Stimulated activated CD4-positive, alpha-beta T cell treated with anti-CD3 and anti-CD28 coated beads, Interleukin-1b, Interleukin-23, amount 100 ng/mL, for 24 hours (primary cell): Measurements from ENCODE around the gene OSBPL5.
A peak's percentile ranks its signal among the peaks of the same experiment; 100 is the strongest.
"Not testable (repeated sequence)": the region's sequence is repeated elsewhere in the genome, so short reads cannot be mapped to it uniquely, and the experiment has no call there.

Source experiments
- DNase-seq, 4 experiments: peaks; one replicate each; pipeline ENCODE4 v3.0.0-alpha.2; 2020; ENCODE audit warnings: low read depth in 4 of 4, low spot score in 1 of 4

OSBPL5 gene

DNA sequence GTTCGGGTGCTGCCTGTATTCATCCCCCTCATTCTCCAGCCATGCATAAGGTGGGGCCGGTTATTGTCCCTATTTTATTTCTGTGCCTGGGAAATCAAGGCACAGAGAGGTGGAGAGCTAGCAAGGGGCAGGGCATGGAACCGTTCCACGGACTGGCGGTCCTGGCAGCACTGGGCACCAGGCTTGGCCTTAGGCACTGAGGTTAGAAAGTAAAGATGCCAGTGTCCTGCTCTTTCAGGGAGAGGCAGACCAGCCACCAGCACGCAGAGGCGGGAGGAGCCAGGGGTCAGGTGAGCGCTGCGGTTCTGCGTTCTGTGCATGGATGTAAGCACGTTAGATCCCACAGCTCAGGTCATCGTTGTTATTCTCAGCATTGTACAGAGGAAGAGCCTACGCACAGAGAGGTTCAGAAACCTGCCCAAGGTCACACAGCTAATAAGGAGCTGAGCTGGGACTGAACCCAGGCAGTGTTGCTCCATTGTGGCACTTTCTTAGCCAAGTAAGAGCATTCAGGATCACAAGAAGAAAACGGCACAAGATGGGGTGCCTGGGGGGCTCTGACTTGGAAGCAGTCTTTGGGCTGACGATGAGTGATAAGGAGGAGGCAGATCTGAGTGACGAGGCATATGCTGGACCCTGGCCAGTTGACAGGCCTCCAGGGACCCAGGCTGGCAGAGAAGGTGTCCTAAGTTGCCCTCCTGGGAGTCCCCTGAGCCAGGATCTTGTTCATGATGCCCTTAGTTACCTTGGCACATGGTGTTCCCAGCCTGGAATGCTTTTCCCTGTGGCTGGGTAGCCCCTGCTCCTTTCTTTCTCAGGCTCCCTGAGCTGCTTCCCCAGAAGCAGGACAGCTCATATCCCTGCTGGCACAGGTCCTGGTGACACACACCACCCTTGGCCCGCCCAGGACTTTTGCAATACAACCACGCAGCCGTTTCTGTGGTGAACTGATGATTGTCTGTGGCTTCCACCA, 41.1 kb downstream of the OSBPL5 start:
- DNase-seq: no peak

DNA sequence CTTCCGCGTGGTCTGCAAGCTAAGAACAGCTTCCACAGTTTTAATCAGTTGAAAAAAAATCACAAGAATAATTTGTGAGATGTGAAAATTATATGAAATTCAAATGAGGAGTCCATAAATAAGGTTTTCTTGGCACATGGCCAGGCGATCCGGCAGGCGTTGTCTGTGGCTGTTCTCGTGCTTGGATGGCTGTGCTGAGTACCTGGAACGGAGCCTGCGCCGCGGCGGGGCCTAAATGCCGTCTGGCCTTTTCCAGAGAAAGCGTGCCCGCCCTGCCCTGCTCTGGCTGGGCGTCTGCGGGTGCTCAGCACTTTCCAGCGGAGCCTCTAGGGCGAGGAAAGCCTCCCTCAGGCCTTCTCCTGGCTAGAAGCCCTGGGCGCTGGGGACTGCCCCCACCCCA, 41.8 kb downstream of the OSBPL5 start:
- DNase-seq: no peak

DNA sequence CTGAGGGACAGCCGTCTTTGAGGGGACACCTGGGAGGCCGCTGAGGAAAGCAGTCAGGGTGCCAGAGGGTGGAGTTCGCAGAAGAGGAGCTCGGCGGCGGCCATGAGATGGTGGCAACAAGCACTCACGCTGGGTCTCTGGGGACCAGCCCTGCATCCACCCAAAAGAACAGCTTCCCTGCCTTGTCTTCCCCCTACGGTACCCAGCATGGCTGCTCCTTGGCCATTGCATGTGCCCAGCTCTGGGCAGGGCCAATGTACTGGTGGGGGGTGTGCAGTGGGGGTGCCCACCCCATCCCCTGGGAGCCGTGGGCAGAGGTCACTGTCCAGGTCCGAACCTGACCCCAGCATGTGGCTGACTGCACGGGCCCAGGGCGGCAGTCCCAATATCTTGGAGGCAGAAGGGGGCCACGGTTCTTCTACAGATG, 42.3 kb downstream of the OSBPL5 start:
- no peak for DNase-seq

DNA sequence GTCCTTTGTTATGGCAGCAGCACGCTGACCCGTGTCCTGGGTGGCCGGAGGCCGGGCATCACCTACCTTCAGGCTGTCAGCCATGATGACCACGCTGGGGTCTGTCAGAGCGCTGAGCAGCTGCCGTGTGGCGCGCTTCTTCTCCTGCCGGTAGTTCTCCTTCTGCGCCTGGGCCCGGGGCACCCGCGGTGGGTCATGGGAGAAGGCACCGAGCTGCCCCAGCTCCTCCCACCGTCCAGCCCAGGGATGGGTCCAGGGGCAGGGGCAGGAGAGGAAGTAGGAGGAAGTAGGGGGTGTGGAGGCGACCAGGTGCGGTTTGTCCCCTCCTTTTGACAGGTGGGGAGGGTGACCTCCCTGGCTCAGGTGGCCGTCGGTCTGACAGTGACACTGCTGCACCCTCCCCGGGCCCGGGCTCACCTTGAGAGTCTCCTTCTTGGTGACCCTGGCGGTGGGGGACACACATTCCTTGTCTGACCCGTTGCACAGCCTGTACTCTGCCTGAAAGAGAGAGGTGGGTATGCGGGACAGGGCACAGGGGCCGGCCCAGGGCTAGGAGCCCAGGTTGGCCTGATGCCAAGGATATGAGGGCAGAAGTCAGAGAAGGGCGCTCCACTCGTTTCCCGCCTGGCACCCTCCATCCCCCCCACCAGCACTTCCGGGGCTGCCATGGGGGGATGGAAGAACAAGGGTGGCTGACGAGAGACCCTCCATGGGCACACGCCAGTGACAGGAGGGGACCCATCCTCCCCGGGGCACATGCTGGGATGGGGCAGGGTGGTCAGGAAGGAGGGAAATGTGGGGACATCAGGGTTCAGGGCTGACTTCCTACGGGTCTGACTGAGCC, 43.0 kb downstream of the OSBPL5 start:
- no peak for DNase-seq

DNA sequence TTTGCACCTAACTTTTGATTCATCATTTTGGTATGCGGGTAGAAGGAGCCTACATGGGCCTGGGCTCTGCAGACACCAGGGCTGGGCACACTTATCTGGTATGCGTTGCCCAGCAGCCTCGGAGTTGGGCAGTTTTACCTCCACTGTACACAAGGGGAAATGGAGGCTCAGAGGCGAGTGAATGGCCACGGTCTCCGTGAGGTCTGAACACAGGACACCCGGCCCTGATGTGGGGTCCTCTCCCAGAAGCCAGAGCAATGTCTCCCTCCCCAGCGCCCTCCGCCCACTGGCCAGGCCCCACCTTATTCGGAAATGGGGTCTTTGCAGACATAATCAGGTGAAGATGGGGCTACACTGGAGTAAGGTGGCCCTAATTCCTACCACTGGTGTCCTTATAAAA, 43.7 kb downstream of the OSBPL5 start:
- DNase-seq: no peak

DNA sequence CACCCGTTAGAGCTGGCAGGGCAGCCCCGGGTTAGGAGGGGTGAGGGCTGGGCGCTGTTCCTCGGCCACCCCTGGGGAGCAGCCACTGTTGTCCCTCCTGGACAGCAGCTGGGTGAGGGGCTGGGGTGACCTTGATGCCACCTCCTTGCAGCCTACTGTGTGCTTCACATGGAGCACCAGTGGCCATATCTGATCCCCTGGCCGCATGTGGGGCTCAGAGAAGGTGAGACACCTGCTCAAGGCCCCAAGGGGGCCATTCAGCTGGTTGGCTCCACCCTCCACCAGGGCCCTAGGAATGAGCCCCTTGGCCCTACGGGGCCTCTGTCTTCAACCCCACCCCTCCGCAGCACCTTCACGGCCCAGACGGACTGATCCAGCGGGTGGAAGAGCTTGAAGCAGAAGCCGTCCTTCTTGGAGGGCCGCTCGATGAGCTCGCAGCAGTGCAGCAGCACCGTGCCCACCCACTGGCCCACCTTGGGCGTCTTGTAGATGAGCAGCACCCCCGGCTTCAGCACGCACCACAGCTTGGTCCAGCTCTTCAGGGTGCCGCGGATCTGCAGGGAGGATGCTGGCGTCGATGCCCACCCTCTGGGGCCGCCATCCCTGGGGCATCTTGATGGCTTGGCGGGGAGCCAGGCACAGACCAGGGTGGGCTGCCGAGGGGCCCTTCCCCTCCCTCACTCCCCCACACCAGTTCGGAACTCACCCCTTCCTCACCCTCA, 44.9 kb downstream of the OSBPL5 start:
- no peak for DNase-seq

DNA sequence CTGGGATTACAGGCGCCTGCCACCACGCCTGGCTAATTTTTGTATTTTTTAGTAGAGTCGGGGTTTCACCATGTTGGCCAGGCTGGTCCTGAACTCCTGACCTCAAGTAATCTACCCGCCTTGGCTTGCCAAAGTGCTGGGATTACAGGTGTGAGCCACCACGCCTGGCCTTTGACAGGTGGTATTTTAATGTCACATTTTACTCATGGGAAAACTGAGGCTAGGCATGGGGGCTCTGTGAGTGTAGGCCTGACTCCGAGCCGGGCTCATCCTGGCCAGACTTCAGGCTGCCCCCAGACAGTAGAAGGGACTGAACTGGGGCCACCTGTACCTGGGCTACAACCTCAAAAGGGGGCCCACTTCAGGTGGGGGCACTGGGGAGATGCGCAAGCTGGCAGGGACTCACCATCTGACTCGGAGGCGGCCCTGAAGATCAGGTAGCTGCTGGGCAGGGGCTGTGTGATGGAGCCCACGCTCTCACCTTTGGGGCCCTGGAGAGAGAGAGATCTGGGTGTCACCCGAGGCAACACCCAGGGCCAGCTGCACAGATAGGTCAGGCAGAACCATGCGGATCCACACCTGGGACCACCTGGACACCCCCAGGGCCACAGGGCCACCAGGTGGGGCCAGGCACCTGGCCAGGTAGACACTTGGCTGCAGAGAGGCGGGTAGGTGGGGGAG, 45.8 kb downstream of the OSBPL5 start:
- no peak for DNase-seq

DNA sequence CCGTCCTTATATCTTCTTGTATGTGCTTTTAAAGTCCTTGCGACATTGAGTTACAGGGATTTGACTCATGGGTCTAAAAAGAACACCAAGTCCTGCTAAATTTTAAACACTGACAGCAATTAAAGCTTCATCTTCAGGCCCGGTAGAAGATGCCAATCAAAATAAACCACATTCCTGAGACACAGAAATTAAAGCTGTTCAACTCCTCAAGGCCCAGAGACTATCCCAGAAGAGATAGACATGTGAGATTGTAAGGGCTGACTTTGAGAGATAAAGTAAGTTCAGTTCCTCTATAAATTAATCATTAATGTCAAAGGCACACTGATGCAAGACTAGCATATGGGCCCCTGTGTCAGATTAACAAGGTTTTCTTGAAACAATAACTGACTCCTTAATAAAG, 49.8 kb downstream of the OSBPL5 start:
- DNase-seq: no peak

DNA sequence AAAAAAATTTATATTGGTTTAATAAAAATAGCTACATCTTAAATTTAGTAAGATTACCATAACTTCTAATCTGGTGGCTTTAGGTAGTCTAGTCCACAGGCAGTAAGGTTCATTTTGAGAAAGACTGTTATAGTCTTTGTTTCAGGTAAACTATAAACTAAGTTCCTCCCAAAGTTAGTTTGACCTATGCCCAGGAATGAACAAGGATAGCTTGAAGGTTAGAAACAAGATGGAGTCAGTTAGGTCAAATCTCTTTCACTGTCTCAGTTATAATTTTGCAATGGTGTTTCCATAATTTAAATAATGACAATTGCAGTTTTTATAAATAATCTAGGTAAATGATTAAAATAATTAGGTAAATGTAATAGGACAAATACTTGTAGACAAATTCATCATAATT, 51.4 kb downstream of the OSBPL5 start:
- DNase-seq: not testable (repeated sequence)

DNA sequence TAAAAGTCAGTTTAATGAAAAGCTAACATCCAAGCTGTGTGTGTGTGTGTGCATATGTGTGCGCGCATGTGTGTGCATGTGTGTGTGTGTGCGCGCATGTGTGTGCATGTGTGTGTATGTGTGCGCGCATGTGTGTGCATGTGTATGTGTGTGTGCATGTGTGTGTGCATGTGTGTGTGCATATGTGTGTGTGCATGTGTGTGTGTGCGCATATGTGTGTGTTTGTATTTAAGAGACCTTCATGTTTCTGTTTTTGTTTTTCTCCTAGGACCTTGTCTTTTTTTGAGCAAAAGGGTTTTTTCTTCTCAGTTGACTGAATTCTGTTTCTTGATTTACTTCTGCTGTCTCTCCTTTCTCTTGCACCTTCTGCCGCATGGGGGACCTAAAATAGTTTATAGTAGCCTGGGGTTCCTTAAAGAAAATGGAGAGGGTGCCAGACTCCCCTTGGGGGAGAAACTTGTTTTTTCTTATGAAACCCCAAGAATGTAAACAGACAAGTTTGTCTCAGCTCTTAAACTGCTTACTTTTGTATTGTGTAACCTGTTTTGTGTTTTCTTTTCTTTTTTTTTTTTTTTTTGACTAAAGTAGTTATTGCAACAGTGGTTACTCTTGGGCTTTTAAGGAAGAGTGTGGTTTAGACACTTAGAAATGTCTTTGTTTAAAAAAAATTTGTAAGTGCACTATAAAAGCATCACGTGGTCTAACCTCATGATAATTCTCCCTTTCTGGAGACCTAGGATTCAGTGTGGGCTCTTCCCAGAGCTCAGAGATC, 53.0 kb downstream of the OSBPL5 start:
- no peak for DNase-seq

DNA sequence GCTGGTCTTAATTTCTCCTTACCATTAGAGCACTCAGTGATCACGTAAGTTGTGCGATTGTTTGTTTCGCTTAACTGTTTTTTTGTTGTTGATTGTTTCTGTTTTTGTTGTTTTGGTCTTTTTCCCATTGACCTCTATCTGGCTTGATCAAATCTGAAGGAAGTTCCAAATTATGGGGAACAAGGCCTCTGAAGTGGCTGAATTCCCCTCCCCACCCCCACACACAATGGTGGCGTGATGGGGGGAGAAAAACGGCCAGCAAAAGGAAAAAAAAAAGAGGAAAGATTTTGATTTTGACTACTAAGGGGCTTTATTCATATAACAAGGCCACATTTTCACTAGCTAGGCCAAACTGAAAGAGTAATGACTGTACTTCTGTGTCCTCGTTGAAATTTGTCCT, 53.6 kb downstream of the OSBPL5 start:
- DNase-seq: no peak

DNA sequence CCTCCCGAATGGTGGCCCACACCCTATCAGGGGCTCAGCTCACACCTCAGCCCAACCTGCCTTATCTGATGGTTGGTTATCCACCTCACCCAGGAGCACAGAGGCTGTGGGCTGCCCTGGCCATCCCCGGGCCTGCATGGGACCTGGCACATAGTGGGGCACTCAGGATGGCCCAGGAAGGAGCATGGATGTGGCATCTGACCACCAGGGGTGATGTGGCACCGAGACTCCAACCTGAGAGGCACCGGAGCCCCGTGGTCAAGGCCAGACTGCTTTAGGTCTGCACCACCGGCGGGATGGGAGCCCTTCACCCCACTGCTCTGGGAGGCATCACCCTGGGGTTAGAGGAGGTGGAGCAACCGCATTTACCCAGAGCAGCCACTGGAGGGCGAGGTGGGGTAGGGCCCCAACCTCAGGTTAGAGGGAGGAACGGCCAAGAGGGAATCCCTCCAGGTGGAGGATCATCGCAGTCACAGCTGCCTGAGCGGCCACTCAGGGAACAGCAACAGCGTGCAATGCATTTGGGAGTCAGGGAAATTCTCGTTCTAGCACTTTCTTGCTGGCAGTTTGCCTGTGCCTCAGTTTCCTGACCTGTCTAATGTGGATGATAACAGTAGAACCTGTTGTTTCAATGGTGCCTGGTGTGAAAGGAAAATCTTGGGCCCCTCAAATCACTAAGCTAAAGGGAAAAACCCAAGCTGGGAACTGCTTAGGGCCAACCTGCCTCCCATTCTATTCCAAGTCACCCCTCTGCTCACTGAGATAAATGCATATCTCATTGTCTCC, 55.0 kb downstream of the OSBPL5 start:
- peak in 3 of 4 experiments; percentile 13 to 31 (median 14) for DNase-seq

DNA sequence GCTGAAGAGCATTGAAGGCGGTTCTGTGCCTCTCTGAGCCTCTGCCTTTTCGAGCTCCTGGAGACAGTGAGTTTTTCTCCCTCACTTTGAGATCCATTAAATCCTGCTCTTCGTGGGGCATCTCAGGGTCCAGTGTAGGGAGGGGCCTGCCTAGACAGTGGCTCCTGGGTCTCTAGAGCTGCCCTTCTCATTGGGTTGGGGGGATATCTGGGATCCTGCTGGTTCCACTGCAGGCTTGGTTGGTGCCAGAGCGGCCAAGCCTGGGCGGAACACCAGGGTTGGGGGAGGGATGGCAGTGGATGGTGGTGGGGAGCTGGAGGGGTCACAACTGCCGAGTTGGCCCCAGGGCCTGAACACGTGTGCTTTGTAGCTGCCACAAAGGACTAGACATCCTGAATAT, 55.7 kb downstream of the OSBPL5 start:
- DNase-seq: no peak

DNA sequence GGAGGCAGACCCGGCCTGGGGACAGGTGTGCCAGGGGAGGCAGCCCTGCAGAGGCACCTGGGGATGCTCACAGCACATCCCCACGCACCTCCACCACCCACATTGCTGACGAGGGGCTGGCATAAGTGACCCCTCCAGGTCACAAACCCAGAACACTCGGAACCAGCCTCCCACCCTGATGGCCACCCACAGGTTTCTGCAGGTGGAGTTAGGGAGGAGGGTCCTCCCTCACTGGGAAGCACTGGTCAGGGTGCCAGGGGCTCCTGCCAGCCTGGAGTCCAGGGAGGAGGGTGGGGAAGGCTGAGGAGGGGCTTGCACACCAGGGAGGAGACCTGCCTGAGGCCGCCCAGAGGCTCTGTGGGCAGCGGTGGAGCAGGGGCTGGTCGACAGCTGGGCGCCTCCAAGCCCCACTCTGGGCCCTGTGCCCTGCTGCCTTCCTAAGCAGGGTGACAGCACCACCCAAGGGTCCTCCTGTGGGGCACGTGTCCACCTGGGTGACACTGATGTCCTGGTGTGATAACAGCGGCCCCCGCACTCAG, 56.9 kb downstream of the OSBPL5 start:
- no peak for DNase-seq

DNA sequence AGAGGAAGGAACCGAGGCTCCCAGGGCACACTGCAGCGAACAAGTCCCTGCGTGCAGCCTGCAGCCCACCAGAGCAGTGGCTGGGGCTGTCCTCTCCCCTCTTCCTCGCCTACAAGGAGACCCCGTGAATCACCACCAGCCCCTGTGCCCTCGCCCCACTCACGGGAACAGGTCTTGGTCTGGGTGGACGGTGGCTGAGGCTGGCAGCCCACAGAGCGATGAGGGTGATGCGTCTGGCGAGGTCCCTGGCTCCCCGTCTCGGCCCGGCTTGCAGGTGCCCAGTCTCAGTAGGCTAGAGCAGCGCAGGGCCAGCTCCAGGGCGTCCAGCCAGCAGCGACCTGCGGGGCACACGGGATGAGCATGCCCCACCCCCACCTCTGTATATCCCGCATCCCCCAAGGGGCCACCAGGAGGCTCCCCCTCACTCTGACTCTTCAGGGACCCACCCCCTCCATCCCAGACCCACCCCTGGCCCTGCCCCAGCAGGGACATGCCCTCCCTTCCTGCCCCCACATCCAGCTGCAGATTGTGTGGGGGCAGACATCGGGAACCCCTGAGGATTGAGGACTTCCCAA, 57.4 kb downstream of the OSBPL5 start:
- no peak for DNase-seq

DNA sequence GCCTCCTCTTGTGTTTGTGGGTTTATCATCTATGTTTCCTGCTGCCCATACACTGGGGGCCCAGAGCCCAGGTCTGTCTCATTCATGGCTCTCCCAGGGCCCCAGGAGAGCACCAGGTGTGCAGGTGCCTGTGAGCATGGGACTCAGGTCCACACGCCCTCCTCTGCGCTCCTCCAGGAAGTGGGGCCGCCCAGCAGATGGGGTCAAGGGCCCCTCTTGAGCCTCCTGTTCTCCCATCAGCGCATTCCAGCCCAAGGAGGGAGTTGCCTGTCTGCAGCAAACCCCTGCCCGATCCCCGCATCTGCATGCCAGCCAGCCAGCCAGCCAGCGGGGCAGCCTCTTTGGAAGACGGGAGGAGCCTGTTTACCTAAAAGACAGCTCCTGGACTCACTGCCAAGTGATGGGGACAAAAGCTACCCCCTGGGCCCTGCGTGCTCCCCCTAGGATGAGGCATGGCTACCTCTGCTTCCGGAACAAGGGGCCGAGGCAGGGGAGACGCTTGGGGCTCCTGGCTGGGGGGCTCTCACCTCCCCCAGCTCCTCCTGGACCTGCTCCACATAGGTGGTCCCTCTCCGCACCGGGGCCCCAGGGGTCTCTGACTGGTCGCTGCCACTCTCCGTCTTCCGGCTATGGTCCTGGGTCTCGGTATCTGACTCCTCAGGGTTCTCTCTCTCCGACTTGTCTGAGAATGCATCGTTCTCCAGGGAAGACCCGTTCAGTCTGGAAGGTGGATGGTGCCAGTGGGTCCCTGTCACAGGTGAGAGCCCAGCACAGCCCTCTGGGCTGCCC, 58.2 kb downstream of the OSBPL5 start:
- no peak for DNase-seq

DNA sequence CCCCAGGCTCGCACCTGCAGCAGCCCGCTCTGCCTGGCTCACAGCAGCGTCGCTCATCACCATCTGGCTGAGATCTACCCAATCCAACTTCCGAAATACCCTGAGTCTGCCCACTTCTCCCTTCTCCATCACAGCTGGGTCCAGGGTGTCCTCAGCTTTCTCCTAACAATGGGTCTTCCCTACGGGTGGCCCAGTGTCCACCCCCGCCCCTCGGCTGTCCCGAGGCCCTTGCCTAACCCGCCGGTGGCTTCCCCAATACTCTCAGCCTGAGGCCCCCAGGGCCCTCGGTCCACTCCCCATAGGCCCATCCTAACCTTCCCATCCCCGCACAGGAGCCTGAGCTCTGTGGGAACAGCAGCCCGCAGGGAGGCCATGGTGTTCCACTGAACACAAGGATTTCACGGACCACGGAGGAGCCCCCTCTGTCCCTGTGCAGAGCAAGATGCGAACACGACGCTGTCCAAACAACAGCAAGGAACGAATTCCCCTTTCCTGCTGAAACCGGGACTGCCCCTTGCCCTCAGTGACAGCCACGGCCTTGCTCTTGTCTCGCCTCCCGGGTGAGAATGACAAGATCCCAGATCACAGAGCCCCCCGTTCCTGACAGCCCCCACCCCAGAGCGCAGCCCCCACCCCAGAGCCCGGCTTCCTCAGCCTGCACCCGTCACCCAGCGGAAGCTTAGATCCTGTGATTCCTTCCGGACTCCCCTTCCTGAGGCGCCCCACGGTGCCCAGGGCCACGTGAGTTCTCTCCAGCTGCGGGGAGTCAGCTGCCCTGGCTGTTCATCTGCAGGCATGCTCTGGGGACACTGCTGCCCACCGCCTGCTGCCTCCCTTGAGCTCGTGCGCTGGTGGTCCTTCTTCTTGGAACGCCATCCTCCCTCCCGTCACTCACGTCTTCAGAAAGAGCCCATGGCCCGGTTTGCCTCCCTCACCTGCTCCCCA, 59.0 kb downstream of the OSBPL5 start:
- DNase-seq: no peak
